Thyroid gland (tissue), 4 donors: ENCODE results near the gene CLIP1. TPM values are rescaled to one million over a fixed set of nuclear protein-coding genes. Genes with fewer than 3 reads are reported as not detected.
A peak's percentile ranks its signal among the peaks of the same experiment; 100 is the strongest.

Source experiments
- DNase-seq, 2 donors: peaks; one replicate each; pipeline ENCODE4 v3.0.0-alpha.2; 2019
- H3K27ac ChIP-seq, 3 donors: fragments of 200-600 bp; sonication (generic); 1 replicate in 2 of 3; 2 replicates in 1 of 3; pipeline ENCODE4 v1.5.1; 2016 to 2019; ENCODE audit warnings: mild to moderate bottlenecking in 1 of 3, moderate library complexity in 1 of 3
- H3K27me3 ChIP-seq: fragments of 200-600 bp; sonication (generic); one replicate; pipeline ENCODE4 v1.5.1; 2019
- H3K36me3 ChIP-seq, 2 donors: fragments of 200-600 bp; sonication (generic); one replicate each; pipeline ENCODE4 v1.5.1; 2016 to 2019
- H3K4me1 ChIP-seq, 2 donors: fragments of 200-600 bp; sonication (generic); one replicate each; pipeline ENCODE4 v1.5.1; 2017 to 2019
- H3K4me3 ChIP-seq, 3 donors: fragments of 200-600 bp; sonication (generic); replicated peaks in 1 of 3; 1 replicate in 2 of 3; 2 replicates in 1 of 3; pipeline ENCODE4 v1.5.1; 2016; ENCODE audit warnings: mild to moderate bottlenecking in 1 of 3
- H3K9me3 ChIP-seq: fragments of 200-600 bp; sonication (generic); one replicate; pipeline ENCODE4 v1.5.1; 2017
- POLR2A ChIP-seq, 2 donors: fragments of 450-650 bp; IDR thresholded peaks; one replicate each; pipeline ENCODE4 v1.6.1; 2017; ENCODE audit warnings: antibody characterized with exemption in 2 of 2, mild to moderate bottlenecking in 2 of 2, moderate library complexity in 1 of 2
- WGBS, 2 donors: methylation state at CpG; one replicate each; pipeline ENCODE4 v1.1.5; 2017; 5-methylcytosine and 5-hydroxymethylcytosine counted together
- intact Hi-C: fragments of 100-400 bp; cut with DNase I; formaldehyde crosslinking; loops from one replicate; pipeline ENCODE4 v1.15.1; 2023
- total RNA-seq, 4 donors: library from RNA; depleted of rRNA; stranded (reverse); fragments of >200 nt; gene quantifications; one replicate each; pipeline ENCODE4 v1.2.3, GENCODE V29; 2016
- TF ChIP-seq, protein P1 (sequence below), 6 experiments: fragments of 200-600 bp in 3 of 6; fragments of 450-650 bp in 3 of 6; sonication (generic) in 3 of 6; IDR thresholded peaks; one replicate each; pipeline ENCODE4 v1.5.1; 2016 to 2019; ENCODE audit warnings: antibody characterized with exemption in 6 of 6, mild to moderate bottlenecking in 2 of 6, inconsistent platforms in 1 of 6, moderate library complexity in 1 of 6

CLIP1 gene
- total RNA-seq, 4 donors from 2014 or later: 118 to 189 (median 143) TPM

DNA sequence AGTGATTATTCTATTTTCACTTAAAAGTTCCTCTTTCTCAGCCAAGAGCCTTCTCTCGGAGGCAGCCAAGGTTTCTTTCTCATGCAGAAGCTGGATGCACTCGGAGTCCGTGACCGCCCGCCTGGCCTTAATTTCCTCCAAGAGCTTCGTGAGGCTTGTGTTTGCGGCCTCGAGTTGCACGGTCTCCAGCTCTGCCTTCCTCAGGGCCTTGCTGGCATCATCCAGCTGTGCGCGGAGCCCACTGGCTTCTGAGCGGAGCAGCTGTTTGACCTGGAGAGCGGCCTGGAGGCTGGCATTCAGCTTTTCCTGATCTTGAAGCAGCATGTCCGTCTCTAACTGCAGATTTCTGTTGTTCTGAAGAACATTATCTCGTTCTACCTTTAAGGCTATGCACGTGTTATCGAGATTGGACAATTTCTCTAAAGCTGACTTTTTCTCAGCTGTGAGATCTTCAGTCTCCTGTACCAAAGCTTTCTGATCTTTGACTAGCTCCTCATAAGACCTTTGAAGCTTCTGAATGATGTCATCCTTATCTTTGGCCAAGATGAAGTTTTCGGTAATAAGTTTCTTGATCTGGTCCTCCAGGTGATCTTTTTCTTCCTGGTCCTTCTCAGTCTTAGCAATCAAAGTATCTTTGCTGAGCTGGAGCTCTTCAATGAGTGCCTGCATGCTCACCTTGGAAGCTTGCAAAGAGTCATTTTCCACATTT is 99.0 kb downstream of the CLIP1 start:
- no peak overlapping the region for H3K27ac ChIP-seq
- TF ChIP-seq, protein P1, sequence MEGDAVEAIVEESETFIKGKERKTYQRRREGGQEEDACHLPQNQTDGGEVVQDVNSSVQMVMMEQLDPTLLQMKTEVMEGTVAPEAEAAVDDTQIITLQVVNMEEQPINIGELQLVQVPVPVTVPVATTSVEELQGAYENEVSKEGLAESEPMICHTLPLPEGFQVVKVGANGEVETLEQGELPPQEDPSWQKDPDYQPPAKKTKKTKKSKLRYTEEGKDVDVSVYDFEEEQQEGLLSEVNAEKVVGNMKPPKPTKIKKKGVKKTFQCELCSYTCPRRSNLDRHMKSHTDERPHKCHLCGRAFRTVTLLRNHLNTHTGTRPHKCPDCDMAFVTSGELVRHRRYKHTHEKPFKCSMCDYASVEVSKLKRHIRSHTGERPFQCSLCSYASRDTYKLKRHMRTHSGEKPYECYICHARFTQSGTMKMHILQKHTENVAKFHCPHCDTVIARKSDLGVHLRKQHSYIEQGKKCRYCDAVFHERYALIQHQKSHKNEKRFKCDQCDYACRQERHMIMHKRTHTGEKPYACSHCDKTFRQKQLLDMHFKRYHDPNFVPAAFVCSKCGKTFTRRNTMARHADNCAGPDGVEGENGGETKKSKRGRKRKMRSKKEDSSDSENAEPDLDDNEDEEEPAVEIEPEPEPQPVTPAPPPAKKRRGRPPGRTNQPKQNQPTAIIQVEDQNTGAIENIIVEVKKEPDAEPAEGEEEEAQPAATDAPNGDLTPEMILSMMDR (IDR thresholded peaks at IDR 0.05): no peak
- no peak for TF ChIP-seq POLR2A (IDR thresholded peaks at IDR 0.05)
- no peak for DNase-seq
- 95% methylated on average over 18 of the region's 18 CpGs for WGBS, 2 donors
- no peak overlapping the region for H3K4me3 ChIP-seq
- H3K4me1 ChIP-seq: peaks cover 0 to 11% of the 10 kb centered on the region in 2 donors
- peaks cover 30 to 48% of the 10 kb centered on the region in 2 donors for H3K36me3 ChIP-seq
- H3K27me3 ChIP-seq: no peaks in the 10 kb centered on the region
- intact Hi-C loops: no loop called here
- no peaks in the 10 kb centered on the region for H3K9me3 ChIP-seq

DNA sequence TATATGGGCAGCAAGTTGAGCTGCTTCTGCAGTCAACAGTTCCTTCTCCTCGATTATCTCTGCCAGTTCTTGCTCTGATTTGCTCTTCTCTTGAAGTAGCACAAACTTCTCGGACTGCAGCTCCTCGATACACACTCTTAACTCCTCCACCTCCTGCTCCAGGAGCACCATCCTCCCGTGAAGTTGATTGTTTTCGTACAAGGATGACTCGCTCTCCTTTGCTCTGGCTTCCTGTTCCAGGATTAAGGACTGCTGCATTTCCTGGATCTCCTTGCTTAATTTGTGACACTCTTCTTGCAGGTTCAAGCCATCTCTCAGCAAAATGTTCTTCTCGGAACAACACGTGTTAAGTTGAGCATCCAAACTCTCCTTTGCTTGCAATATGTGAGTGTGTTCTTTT is 100.0 kb downstream of the CLIP1 start:
- Histone ChIP-seq H3K4me3 (no peak overlapping the region), H3K27me3 (no peaks in the 10 kb centered on the region), H3K9me3 (no peaks in the 10 kb centered on the region), H3K4me1 (peaks cover 0 to 16% of the 10 kb centered on the region in 2 donors), H3K36me3 (peaks cover 33 to 39% of the 10 kb centered on the region in 2 donors), H3K27ac (no peak overlapping the region)
- no peak for DNase-seq
- intact Hi-C loops: no loop called here
- no peak for TF ChIP-seq POLR2A (IDR thresholded peaks at IDR 0.05)
- TF ChIP-seq, protein P1 (IDR thresholded peaks at IDR 0.05): no peak
- 81 to 91% methylated on average over 8 of the region's 8 CpGs for WGBS, 2 donors

DNA sequence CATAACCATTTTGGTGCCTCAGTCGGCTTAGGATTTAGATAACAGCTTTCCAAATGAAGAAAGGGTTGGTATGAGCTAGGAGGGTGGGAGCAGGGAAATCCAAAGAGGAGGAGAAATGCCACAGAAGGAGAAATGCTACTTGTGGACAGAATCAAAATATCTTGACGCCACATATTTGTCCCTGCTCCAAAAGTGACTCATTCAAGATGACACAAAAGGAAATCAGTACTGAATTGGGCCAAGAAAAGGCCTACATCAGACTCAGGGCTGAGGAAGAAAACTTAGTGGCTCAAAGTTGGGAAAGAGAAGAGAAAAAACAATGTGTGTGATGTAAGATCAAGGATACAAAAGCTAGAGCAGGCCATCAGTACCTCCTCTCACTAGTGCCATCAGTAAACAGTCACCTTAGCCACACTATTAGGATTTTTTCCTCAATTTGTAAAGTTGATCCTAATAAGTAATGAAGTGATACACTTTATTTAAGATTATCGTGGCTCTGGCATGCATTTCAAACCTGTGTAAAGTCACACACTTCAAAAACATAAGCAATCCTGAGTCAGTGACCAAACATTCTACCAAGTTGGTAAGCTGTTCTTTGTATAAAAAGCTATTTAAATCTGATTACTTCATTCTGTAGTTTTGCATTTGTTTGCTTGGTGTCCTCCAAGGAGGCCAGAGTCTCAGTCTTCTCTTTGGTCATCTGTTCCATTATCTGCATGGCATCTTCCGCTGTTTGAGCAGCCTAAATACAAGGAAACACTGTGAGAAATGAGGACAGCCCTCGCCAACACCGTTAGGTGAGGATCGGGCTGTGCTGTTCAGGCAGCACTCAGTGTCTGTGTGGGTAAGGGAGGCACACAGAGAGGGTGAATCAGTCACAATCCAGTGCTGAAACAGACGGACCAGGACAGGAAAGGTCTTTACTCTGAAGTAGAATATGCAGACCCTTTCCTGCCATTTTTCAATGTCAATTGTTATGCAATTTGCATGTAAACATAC is 103.6 kb downstream of the CLIP1 start:
- H3K4me1 ChIP-seq: peaks cover 0 to 16% of the 10 kb centered on the region in 2 donors
- DNase-seq: no peak
- intact Hi-C loops: no loop called here
- H3K9me3 ChIP-seq: no peaks in the 10 kb centered on the region
- H3K36me3 ChIP-seq: peaks cover 31 to 50% of the 10 kb centered on the region in 2 donors
- TF ChIP-seq, protein P1 (IDR thresholded peaks at IDR 0.05): no peak
- TF ChIP-seq POLR2A (IDR thresholded peaks at IDR 0.05): no peak
- peak overlapping the region in 2 of 3 donors; percentile 5 to 58 for H3K27ac ChIP-seq
- H3K4me3 ChIP-seq: no peak overlapping the region
- no peaks in the 10 kb centered on the region for H3K27me3 ChIP-seq
- 86 to 87% methylated on average over 8 of the region's 8 CpGs for WGBS, 2 donors

DNA sequence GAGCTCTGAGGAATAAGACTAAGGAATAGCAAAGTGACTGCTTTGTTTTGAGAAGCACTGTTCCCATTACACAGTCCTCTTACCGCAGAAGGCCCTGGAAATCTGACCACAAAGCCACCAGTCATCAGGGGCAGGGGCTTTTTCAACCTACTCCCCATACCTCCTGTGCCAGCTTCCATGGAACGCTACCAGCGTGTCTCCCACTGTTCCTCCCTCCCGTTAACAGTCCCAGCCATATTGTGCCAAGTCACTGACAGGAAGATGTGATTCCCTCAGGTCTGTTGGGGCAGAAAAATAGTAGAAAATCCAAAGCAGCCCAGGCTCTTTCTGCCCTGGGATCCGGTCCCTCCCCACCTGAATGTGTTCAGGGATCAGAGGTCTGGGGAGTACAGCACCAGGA is 109.5 kb downstream of the CLIP1 start:
- Histone ChIP-seq H3K27ac (no peak overlapping the region), H3K4me3 (no peak overlapping the region), H3K9me3 (no peaks in the 10 kb centered on the region), H3K36me3 (peaks cover 16 to 46% of the 10 kb centered on the region in 2 donors), H3K27me3 (no peaks in the 10 kb centered on the region), H3K4me1 (no peaks in the 10 kb centered on the region)
- WGBS, 2 donors: 98% methylated on average over 5 of the region's 5 CpGs
- TF ChIP-seq, protein P1 (IDR thresholded peaks at IDR 0.05): no peak
- TF ChIP-seq POLR2A (IDR thresholded peaks at IDR 0.05): no peak
- intact Hi-C loops: no loop called here
- no peak for DNase-seq
